RCC 7860 (cell line): ENCODE results near the gene TMPO.
"Not testable (repeated sequence)": the region's sequence is repeated elsewhere in the genome, so short reads cannot be mapped to it uniquely, and the experiment has no call there.

Experiments
- DNase-seq: peaks from one replicate; pipeline ENCODE4 v3.0.0-alpha.2; 2015; ENCODE audit warnings: low spot score
- FAIRE-seq: peaks from 2 replicates; lab custom pipeline; 2012; peaks lifted over from hg19 to GRCh38; lab: Jason Lieb, UNC

Gene TMPO

GRCh38 chr12:98575013-98575412 lies 59.6 kb downstream of the TMPO start:
- no peak for FAIRE-seq

DNA sequence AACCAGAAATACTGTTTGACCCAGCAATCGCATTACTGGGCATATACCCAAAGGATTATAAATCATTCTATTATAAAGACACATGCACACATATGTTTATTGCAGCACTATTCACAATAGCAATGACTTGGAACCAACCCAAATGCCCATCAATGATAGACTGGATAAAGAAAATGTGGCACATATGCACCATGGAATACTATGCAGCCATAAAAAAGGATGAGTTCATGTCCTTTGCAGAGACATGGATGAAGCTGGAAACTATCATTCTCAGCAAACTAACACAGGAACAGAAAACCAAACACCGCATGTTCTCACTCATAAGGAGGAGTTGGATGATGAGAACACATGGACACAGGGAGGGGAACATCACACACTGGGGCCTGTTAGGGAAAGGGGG lies 61.4 kb downstream of the TMPO start:
- FAIRE-seq, DNase-seq: not testable (repeated sequence)

More at GRCh38 chr12:98575013-98575412, 59.6 kb downstream of the TMPO start:
- no peak for DNase-seq

DNA sequence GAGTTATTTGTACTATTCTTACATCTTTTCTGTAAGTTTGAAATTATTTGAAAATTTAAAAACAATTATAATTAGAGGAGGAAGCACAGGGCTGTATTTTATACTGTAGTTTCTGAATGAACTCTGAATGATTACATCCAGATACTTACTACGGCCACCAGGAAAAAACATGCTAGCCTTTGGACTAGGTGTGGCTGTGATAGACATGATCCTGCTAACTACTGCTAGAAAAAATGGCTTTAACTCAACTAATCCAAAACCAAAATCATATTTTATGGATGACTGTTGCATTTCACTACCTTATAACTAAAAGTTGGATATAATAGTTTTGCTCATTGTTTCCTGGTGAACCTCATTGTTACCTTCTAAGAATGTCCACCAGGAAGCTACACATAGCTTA lies 63.0 kb downstream of the TMPO start:
- FAIRE-seq (no peak), DNase-seq (no peak)

DNA sequence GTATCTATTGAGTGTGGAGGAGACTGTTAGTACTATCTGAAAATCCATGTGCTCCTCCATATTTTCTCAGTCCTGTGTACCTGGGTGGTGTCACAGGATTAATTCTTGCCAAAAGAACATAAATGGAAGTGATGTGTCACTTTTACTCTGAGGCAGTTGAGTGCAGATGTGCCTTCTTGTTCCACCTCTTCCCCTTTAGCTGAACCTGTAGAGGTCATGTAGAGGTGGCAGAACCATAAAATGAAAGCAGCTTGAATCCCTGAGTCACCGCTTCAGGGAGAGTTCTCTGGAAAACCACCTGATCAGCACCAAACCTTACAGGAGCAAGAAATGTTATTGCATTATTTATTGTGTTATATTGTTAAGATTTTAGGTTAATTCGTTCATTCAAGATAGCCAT lies 63.4 kb downstream of the TMPO start:
- DNase-seq (peak; percentile 21), FAIRE-seq (no peak)

DNA sequence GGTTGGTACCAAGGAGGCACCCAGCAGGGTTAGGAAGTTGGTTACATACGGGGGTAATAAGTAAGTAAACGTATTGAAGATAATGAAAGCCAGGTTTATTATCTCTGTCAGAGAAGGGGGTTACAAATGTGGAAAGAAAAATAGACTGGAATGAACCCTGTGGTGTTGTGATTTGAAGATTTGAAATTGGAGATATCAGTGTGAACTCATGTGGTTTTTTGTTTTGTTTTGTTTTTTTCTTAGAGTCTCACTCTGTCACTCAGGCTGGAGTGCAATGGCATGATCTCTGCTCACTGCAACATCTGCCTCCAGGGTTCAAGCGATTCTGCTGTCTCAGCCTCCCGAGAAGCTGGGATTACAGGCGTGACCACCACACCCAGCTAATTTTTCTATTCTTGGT lies 64.0 kb downstream of the TMPO start:
- DNase-seq (no peak), FAIRE-seq (no peak)

- DNase-seq (no peak), FAIRE-seq (no peak)
Observed at GRCh38 chr12:98579835-98580234, 64.4 kb downstream of the TMPO start.

DNA sequence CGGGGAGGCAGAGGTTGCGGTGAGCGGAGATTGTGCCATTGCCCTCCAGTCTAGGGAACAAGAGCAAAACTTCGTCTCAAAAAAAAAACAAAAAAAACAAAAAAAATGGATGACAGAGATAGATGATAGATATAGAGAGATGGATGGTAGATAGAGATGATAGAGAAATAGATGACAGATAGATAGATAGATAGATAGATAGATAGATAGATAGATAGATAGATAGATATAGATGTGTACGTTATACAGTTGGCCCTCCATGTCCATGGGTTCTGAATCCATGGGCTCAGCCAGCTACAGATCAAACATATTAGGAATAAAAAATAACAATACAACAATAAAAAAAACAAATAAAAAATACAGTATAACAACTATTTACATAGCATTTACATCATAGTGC lies 65.3 kb downstream of the TMPO start:
- DNase-seq (no peak), FAIRE-seq (no peak)

- FAIRE-seq: no peak
- no peak for DNase-seq
Observed at GRCh38 chr12:98581101-98581500, 65.7 kb downstream of the TMPO start.

DNA sequence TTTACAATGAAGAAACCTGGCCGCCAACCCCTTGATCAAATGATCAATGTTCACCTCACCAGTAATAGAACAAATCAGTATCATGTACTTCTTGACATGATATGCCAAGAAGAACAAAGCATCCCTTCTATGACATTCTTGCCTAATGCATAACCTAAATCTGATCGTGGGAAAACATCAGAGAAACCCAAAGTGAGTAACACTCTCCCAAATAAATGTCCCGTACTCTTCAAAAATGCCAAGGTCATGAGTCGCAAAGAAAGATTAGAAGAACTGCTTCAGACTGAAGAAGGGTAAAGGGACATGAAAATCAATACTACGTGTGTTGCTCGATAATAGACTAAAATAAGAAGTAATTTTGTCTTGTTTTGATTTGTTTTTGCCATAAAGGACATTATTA lies 66.7 kb downstream of the TMPO start:
- FAIRE-seq (no peak), DNase-seq (no peak)

DNA sequence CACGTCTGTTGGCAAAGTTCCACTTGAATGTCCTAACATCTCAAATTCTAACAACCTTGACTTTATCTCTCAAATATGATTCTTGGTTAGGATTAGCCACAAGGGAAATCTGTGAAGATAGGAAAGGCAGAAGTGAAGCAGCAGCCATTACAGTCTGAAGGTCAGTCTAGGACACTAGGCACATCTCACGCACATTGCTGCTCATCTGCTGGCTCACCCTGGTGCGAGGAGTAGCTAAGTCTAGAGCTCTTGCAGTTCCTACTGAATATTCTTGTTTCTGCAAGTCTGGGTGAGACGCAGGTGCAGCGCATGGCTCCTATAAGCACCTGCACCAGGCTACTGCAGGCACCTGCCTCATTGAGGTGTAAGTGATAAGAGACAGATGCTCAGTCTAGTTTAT lies 71.7 kb downstream of the TMPO start:
- DNase-seq (no peak), FAIRE-seq (no peak)

GRCh38 chr12:98591209-98591608 lies 75.8 kb downstream of the TMPO start:
- FAIRE-seq (no peak), DNase-seq (no peak)

DNA sequence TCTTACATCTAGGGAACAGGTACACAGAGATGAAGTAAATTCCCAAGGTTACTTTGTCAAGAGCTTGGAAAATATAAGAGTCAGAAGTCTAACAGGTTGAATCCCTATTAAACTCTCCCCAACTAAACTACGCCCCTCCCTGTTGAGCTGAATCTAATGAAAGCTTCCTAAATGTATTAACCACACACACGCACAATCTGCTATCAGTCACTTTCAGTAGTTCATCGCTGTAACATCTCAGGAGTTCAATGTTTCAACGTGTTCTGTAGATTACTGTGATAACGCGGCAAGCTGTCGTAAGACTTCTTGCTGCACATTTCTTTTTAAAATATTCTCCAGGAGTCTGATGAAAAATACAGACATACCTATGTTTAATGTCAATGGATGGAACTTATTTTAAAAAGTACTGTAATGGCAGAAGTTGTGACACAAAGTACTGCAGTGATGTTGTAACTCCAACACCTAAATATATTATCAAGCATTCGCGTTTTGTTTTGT lies 77.5 kb downstream of the TMPO start:
- DNase-seq (no peak), FAIRE-seq (no peak)

- FAIRE-seq: peak; percentile 38
- DNase-seq: peak; percentile 95
Observed at GRCh38 chr12:98593351-98594049, 78.1 kb downstream of the TMPO start, which contains the start of gene SLC25A3. Gene SLC25A3 (plus strand): TSS chr12:98593686. CDS start chr12:98593979, 293 bp downstream.

- FAIRE-seq: no peak
- no peak for DNase-seq
Observed at GRCh38 chr12:98594050-98594835, 78.9 kb downstream of the TMPO start.

- FAIRE-seq (peak; percentile 72), DNase-seq (peak; percentile 42)
Observed at GRCh38 chr12:98595243-98595988, 80.0 kb downstream of the TMPO start.

DNA sequence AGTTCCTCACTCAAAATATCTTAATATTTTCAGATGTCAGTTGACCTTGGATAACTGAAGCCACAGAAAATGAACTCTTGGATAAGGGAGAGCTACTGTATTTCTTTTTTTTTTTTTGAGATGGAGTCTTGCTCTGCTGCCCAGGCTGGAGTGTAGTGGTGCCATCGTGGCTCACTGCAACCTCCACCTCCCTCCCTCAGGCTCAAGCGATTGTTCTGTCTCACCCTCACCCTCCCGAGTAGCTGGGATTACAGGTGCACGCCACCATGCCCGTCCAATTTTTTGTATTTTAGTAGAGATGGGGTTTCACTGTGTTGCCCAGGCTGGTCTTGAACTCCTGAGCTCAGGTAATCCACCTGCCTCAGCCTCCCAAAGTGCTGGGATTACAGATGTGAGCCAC lies 81.9 kb downstream of the TMPO start:
- FAIRE-seq, DNase-seq: not testable (repeated sequence)
